ENCODE results near the gene DSCAML1. TPM values are rescaled to one million over a fixed set of nuclear protein-coding genes. Genes with fewer than 3 reads are reported as not detected.

DSCAML1 gene
- total RNA-seq, 1 donor from 2014 or later: not detected

DNA sequence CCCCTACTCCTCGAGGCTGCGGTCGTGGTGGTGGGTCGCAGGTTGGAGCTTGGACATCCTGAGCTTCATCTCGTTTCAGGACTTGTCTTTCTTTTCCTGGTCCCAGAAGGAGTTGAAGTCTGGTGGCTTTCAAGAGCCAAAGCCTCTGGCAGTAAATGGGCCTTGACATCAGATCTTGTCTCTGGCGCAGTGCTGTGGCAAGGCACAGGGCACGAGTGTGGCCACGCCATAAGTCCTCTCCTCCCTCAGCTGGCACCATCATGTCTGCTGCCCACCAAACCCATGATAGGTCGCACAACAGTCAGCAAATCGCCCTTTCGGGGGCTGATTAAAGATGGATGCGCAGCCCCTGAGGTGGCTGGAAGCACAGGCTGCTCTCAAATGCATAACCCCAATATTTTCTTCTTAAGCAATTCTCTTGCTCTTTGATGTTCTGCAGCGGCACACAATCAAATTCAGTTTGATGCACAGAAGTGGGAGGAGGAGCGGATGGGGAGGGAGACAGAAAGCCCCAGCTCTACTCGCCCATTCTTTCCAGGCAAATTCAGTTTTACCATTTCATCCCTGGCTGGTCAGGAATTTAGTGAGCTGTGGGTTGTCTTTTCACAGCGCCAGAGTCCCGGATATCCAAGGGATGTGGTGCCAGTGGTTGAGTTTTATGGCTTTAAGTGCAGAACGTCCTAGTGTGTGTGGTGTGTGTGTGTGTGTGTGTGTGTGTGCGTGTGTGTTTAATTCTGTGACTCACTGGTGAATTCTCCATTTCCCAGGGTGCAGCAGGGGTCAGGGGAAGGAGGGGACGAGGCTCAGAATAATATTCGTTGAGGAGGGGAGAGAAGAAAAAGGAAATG lies 162.0 kb downstream of the DSCAML1 start:
- Mint-ChIP-seq H3K27ac (ENCODE audit: unreplicated experiment) (no peak overlapping the region), H3K27me3 (ENCODE audit: unreplicated experiment) (peaks cover 4% of the 10 kb centered on the region), H3K4me3 (ENCODE audit: unreplicated experiment) (no peak overlapping the region), H3K4me1 (ENCODE audit: unreplicated experiment) (no peaks in the 10 kb centered on the region), H3K36me3 (ENCODE audit: unreplicated experiment) (no peaks in the 10 kb centered on the region), H3K9me3 (ENCODE audit: unreplicated experiment) (no peaks in the 10 kb centered on the region)
- no peak for DNase-seq (ENCODE audit: extremely low spot score, unreplicated experiment)
- TF ChIP-seq, protein P1, sequence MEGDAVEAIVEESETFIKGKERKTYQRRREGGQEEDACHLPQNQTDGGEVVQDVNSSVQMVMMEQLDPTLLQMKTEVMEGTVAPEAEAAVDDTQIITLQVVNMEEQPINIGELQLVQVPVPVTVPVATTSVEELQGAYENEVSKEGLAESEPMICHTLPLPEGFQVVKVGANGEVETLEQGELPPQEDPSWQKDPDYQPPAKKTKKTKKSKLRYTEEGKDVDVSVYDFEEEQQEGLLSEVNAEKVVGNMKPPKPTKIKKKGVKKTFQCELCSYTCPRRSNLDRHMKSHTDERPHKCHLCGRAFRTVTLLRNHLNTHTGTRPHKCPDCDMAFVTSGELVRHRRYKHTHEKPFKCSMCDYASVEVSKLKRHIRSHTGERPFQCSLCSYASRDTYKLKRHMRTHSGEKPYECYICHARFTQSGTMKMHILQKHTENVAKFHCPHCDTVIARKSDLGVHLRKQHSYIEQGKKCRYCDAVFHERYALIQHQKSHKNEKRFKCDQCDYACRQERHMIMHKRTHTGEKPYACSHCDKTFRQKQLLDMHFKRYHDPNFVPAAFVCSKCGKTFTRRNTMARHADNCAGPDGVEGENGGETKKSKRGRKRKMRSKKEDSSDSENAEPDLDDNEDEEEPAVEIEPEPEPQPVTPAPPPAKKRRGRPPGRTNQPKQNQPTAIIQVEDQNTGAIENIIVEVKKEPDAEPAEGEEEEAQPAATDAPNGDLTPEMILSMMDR (IDR thresholded peaks at IDR 0.05): no peak

DNA sequence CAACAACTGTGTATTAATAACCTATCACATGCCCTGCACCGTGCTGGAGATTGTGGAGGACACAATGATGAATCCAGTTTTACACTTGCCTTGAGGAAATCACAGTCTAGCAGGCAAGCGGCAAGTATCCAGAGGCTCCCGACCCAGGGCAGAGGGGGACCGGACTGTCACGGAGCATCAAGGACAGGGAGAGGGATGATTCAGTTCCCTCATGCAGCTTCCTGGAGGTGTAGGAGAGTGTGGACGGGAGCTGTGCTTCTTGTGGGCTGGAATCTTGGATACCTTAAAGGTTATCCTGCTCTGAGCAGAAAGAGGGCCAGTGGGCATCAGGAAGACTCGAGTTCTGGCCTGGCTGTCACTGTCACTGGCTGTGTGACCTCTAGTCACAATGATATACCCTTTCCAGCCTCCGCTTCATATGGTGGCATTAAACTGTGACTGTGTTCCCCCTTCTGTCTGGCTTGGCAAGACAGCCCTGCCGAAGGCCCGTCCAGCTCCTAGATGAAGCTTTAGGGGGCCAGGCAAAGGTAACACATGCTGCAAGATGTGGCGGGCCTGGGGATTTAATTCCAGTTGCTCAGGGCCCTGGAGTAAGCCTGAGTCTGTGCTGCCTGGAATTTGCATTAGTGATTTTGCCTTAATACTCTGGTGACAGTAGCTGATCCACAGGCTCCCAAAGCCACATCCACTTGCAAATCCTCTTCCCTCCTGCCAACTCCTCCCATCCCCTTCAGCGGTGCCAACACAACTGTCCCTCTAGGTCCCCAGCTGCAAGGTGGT lies 162.8 kb downstream of the DSCAML1 start:
- DNase-seq (ENCODE audit: extremely low spot score, unreplicated experiment): no peak
- Mint-ChIP-seq H3K4me3 (ENCODE audit: unreplicated experiment) (no peak overlapping the region), H3K27ac (ENCODE audit: unreplicated experiment) (no peak overlapping the region), H3K27me3 (ENCODE audit: unreplicated experiment) (peaks cover 4% of the 10 kb centered on the region), H3K9me3 (ENCODE audit: unreplicated experiment) (no peaks in the 10 kb centered on the region), H3K36me3 (ENCODE audit: unreplicated experiment) (no peaks in the 10 kb centered on the region), H3K4me1 (ENCODE audit: unreplicated experiment) (no peaks in the 10 kb centered on the region)
- TF ChIP-seq, protein P1 (IDR thresholded peaks at IDR 0.05): no peak

DNA sequence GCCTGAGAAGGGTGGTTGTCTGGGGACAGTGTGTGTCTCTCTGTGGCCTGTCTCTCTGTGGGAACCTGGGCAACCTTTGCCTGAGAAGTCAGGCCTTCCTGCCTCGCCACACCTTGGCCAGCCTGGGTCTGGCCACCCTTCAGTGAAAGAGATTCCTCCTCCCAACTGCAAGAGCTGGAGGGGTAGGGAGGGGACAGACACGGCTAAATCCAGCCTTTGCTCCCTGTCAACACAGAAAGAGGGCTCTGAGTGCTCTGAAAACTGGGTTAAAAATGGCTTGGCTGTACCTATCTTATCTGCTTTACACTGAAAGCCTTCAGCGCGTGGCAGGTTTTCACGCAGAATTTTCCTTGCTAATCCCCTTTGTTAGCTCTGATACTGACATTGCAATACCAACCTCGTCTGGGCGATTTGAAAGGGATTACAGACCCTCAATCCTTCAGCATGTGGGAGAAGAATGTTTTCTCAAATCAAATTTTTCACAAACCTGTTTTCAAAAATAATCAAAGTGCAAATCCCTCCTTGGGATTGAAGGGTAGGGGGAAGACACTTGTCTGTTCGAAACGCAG lies 163.7 kb downstream of the DSCAML1 start:
- Mint-ChIP-seq H3K9me3 (ENCODE audit: unreplicated experiment) (no peaks in the 10 kb centered on the region), H3K4me1 (ENCODE audit: unreplicated experiment) (no peaks in the 10 kb centered on the region), H3K36me3 (ENCODE audit: unreplicated experiment) (no peaks in the 10 kb centered on the region), H3K27ac (ENCODE audit: unreplicated experiment) (no peak overlapping the region), H3K27me3 (ENCODE audit: unreplicated experiment) (peaks cover 4% of the 10 kb centered on the region), H3K4me3 (ENCODE audit: unreplicated experiment) (no peak overlapping the region)
- no peak for DNase-seq (ENCODE audit: extremely low spot score, unreplicated experiment)
- TF ChIP-seq, protein P1 (IDR thresholded peaks at IDR 0.05): no peak

DNA sequence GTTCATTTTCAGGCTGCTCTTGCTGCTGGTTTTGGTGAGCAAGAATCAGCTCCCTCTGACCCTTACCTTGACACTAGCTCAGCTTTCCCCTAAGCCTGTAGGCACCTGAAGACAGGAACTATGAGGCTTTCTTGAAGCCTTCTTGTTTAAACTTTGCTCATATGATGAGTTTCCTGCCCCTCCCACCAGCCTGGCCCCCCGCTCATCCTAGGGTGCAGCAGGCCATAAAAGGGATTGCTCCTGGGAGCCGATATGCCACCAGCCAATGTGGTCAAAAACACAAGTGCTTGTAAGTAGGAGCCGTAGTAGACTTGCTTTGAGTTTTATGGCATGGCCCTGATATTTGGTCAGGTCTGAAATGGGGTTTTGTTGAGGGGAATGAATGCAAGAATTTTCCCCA lies 164.7 kb downstream of the DSCAML1 start:
- H3K4me3 Mint-ChIP-seq (ENCODE audit: unreplicated experiment): no peak overlapping the region
- peaks cover 7% of the 10 kb centered on the region for H3K27me3 Mint-ChIP-seq (ENCODE audit: unreplicated experiment)
- TF ChIP-seq, protein P1 (IDR thresholded peaks at IDR 0.05): no peak
- no peak overlapping the region for H3K27ac Mint-ChIP-seq (ENCODE audit: unreplicated experiment)
- H3K36me3 Mint-ChIP-seq (ENCODE audit: unreplicated experiment): no peaks in the 10 kb centered on the region
- H3K9me3 Mint-ChIP-seq (ENCODE audit: unreplicated experiment): no peaks in the 10 kb centered on the region
- H3K4me1 Mint-ChIP-seq (ENCODE audit: unreplicated experiment): no peaks in the 10 kb centered on the region
- DNase-seq (ENCODE audit: extremely low spot score, unreplicated experiment): no peak
